Kidney glomerular epithelial cell (primary cell): ENCODE measurements around the gene HERPUD1.
"Not testable (repeated sequence)": the region's sequence is repeated elsewhere in the genome, so short reads cannot be mapped to it uniquely, and the experiment has no call there.

Experiments
- DNase-seq: peaks from one replicate; lab custom pipeline; 2025; lab: John Stamatoyannopoulos, UW

Gene HERPUD1

GRCh38 chr16:56961386-56961785 is 29.4 kb downstream of the HERPUD1 start:
- DNase-seq, result no peak

GRCh38 chr16:56961851-56962281 is 29.9 kb downstream of the HERPUD1 start, which contains the start of gene CETP:
Gene CETP, plus strand, starts transcription at chr16:56961950. Its CDS starts 30 bp downstream, at chr16:56961980.
- no peak for DNase-seq

- peak; percentile 31 for DNase-seq
These were observed 32.6 kb downstream of the HERPUD1 start for GRCh38 chr16:56964243-56965148.

- no peak for DNase-seq
These were observed 33.5 kb downstream of the HERPUD1 start for GRCh38 chr16:56965149-56966092.

- no peak for DNase-seq
These were observed 34.1 kb downstream of the HERPUD1 start for GRCh38 chr16:56966093-56966475.

- no peak for DNase-seq
These were observed 35.8 kb downstream of the HERPUD1 start for GRCh38 chr16:56967733-56968132.

GRCh38 chr16:56969769-56970168 is 37.8 kb downstream of the HERPUD1 start:
- no peak for DNase-seq

GRCh38 chr16:56970934-56971767 is 39.2 kb downstream of the HERPUD1 start:
- DNase-seq, result no peak

- DNase-seq, result no peak
These were observed 39.8 kb downstream of the HERPUD1 start for GRCh38 chr16:56971768-56972043.

GRCh38 chr16:56972403-56973293 is 40.7 kb downstream of the HERPUD1 start:
- no peak for DNase-seq

GRCh38 chr16:56973294-56973689 is 41.4 kb downstream of the HERPUD1 start:
- no peak for DNase-seq

GRCh38 chr16:56973899-56974298 is 42.0 kb downstream of the HERPUD1 start:
- DNase-seq, result not testable (repeated sequence)

- no peak for DNase-seq
These were observed 42.8 kb downstream of the HERPUD1 start for GRCh38 chr16:56974549-56975300.

GRCh38 chr16:56975714-56976113 is 43.8 kb downstream of the HERPUD1 start:
- no peak for DNase-seq

- no peak for DNase-seq
These were observed 45.3 kb downstream of the HERPUD1 start for GRCh38 chr16:56977216-56977615.

- no peak for DNase-seq
These were observed 46.0 kb downstream of the HERPUD1 start for GRCh38 chr16:56977823-56978430.

- no peak for DNase-seq
These were observed 48.2 kb downstream of the HERPUD1 start for GRCh38 chr16:56980201-56980535.

GRCh38 chr16:56980792-56981724 is 49.1 kb downstream of the HERPUD1 start:
- DNase-seq, result no peak
